Fibroblast of lung (primary cell): ENCODE data around the gene LAYN.

ENCODE experiments used
- EZH2 ChIP-seq: IDR thresholded peaks from 2 replicates; pipeline ENCODE4 v1.5.1; 2012; ENCODE audit warnings: low read length, control low read depth, mild to moderate bottlenecking; ENCODE audit errors: missing control alignments
- TF ChIP-seq, protein P1 (sequence below), 2 donors: IDR thresholded peaks in 1 of 2; conservative IDR thresholded peaks in 1 of 2; 1 replicate in 1 of 2; 2 replicates in 1 of 2; pipeline ENCODE4 v1.5.1; 2011 to 2012; ENCODE audit warnings: low read length in 2 of 2, control low read depth in 1 of 2, inconsistent platforms in 1 of 2, low read depth in 1 of 2, mild to moderate bottlenecking in 1 of 2

DNA sequence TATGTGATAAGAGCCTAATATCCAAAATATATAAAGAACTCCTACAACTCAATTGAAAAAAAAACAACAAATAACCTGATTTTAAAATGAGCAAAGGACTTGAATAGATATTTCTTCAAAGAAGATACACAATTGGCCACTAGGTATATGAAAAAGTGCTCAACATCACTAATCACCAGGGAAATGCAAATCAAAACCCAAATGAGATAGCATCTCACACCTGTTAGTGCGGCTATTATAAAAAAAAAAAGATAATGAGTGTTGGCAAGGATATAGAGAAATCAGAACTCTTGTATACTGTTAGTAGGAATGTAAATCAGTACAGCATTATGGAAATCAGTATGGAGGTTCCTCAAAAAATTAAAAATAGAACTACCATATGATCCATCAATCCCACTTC lies 55.8 kb downstream of the LAYN start:
- TF ChIP-seq, protein P1, sequence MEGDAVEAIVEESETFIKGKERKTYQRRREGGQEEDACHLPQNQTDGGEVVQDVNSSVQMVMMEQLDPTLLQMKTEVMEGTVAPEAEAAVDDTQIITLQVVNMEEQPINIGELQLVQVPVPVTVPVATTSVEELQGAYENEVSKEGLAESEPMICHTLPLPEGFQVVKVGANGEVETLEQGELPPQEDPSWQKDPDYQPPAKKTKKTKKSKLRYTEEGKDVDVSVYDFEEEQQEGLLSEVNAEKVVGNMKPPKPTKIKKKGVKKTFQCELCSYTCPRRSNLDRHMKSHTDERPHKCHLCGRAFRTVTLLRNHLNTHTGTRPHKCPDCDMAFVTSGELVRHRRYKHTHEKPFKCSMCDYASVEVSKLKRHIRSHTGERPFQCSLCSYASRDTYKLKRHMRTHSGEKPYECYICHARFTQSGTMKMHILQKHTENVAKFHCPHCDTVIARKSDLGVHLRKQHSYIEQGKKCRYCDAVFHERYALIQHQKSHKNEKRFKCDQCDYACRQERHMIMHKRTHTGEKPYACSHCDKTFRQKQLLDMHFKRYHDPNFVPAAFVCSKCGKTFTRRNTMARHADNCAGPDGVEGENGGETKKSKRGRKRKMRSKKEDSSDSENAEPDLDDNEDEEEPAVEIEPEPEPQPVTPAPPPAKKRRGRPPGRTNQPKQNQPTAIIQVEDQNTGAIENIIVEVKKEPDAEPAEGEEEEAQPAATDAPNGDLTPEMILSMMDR (conservative IDR thresholded peaks at IDR 0.05 in 1 of 2, IDR thresholded peaks at IDR 0.05 in 1 of 2; ENCODE audit: low read depth in 1 of 2, low read length in 2 of 2): no peak
- no peak for TF ChIP-seq EZH2
